Liver (tissue), 9 donors: ENCODE data around the gene ATOH8. TPM values are rescaled to one million over a fixed set of nuclear protein-coding genes. Genes with fewer than 3 reads are reported as not detected.

ENCODE experiments used
- DNase-seq: peaks from one replicate; pipeline ENCODE4 v3.0.0-alpha.2; 2017; ENCODE audit warnings: low spot score
- H3K27ac ChIP-seq, 2 donors: one replicate each; pipeline ENCODE4 v1.7.0; 2013; ENCODE audit warnings: inconsistent platforms in 2 of 2, low read length in 2 of 2, control low read depth in 1 of 2, low read depth in 1 of 2, mild to moderate bottlenecking in 1 of 2
- H3K27me3 ChIP-seq, 4 donors: one replicate each; pipeline versions ENCODE4 v1.6.1 to v1.7.0; 2013; ENCODE audit warnings: low read length in 3 of 4, inconsistent platforms in 1 of 4, mild to moderate bottlenecking in 1 of 4, moderate library complexity in 1 of 4; ENCODE audit not compliant: control insufficient read depth in 4 of 4, insufficient read depth in 4 of 4
- H3K36me3 ChIP-seq, 4 donors: one replicate each; pipeline versions ENCODE4 v1.6.1 to v1.7.0; 2013; ENCODE audit warnings: low read length in 3 of 4, mild to moderate bottlenecking in 3 of 4, low read depth in 1 of 4, moderate library complexity in 1 of 4; ENCODE audit not compliant: control insufficient read depth in 4 of 4, insufficient read depth in 3 of 4
- H3K4me1 ChIP-seq, 4 donors: one replicate each; pipeline versions ENCODE4 v1.6.1 to v1.7.0; 2013; ENCODE audit warnings: low read length in 3 of 4, mild to moderate bottlenecking in 3 of 4, moderate library complexity in 1 of 4; ENCODE audit not compliant: control insufficient read depth in 4 of 4, insufficient read depth in 4 of 4
- H3K4me3 ChIP-seq, 3 donors: one replicate each; pipeline versions ENCODE4 v1.6.1 to v1.7.0; 2013; ENCODE audit warnings: low read length in 3 of 3, control low read depth in 1 of 3, low read depth in 1 of 3, mild to moderate bottlenecking in 1 of 3
- H3K9ac ChIP-seq, 2 donors: one replicate each; pipeline ENCODE4 v1.7.0; 2013; ENCODE audit warnings: low read length in 2 of 2, mild to moderate bottlenecking in 2 of 2, moderate library complexity in 2 of 2, control low read depth in 1 of 2, low read depth in 1 of 2
- H3K9me3 ChIP-seq, 4 donors: one replicate each; pipeline versions ENCODE4 v1.6.1 to v1.7.0; 2013; ENCODE audit warnings: low read length in 3 of 4; ENCODE audit not compliant: control insufficient read depth in 4 of 4
- EGR1 ChIP-seq, 2 donors: IDR thresholded peaks; 2 replicates each; pipeline ENCODE4 v1.6.1; 2016 to 2018; ENCODE audit warnings: antibody characterized with exemption in 2 of 2, low read depth in 2 of 2
- FOXA1 ChIP-seq: IDR thresholded peaks from 2 replicates; pipeline ENCODE4 v1.6.1; 2016; ENCODE audit warnings: antibody characterized with exemption
- FOXA2 ChIP-seq: IDR thresholded peaks from 2 replicates; pipeline ENCODE4 v1.6.1; 2016; ENCODE audit warnings: antibody characterized with exemption
- GABPA ChIP-seq, 2 donors: IDR thresholded peaks in 1 of 2; conservative IDR thresholded peaks in 1 of 2; 2 replicates each; pipeline ENCODE4 v1.6.1; 2016; ENCODE audit warnings: antibody characterized with exemption in 2 of 2, mild to moderate bottlenecking in 1 of 2, moderate library complexity in 1 of 2
- HNF4A ChIP-seq, 2 donors: conservative IDR thresholded peaks; 2 replicates each; pipeline ENCODE4 v1.6.1; 2016; ENCODE audit warnings: antibody characterized with exemption in 2 of 2, mild to moderate bottlenecking in 2 of 2
- HNF4G ChIP-seq: IDR thresholded peaks from 2 replicates; pipeline ENCODE4 v1.6.1; 2016; ENCODE audit warnings: antibody characterized with exemption
- JUND ChIP-seq, 2 donors: IDR thresholded peaks; 2 replicates each; pipeline ENCODE4 v1.6.1; 2016; ENCODE audit warnings: antibody characterized with exemption in 2 of 2
- NR2F2 ChIP-seq: IDR thresholded peaks from 2 replicates; pipeline ENCODE4 v1.6.1; 2016; ENCODE audit warnings: antibody characterized with exemption
- RAD21 ChIP-seq, 2 donors: IDR thresholded peaks; 2 replicates each; pipeline ENCODE4 v1.6.1; 2016; ENCODE audit warnings: antibody characterized with exemption in 2 of 2, mild to moderate bottlenecking in 2 of 2
- RXRA ChIP-seq, 2 donors: IDR thresholded peaks; 2 replicates each; pipeline ENCODE4 v1.6.1; 2017 to 2018; ENCODE audit warnings: antibody characterized with exemption in 2 of 2, mild to moderate bottlenecking in 1 of 2
- SP1 ChIP-seq: IDR thresholded peaks from 2 replicates; pipeline ENCODE4 v1.6.1; 2018; ENCODE audit warnings: antibody characterized with exemption, mild to moderate bottlenecking
- TAF1 ChIP-seq: conservative IDR thresholded peaks from 2 replicates; pipeline ENCODE4 v1.6.1; 2016; ENCODE audit warnings: antibody characterized with exemption, mild to moderate bottlenecking
- YY1 ChIP-seq: IDR thresholded peaks from 2 replicates; pipeline ENCODE4 v1.6.1; 2016; ENCODE audit warnings: antibody characterized with exemption, mild to moderate bottlenecking
- WGBS: extraction: QIAGEN DNeasy Blood & Tissue Kit; methylation state at CpG from one replicate; pipeline ENCODE4 v1.1.7; 2013; 5-methylcytosine and 5-hydroxymethylcytosine counted together
- polyA plus RNA-seq, 2 donors: library from polyadenylated mRNA; stranded (reverse) in 1 of 2; unstranded in 1 of 2; fragments of 200-250 nt in 1 of 2; fragments of >200 nt in 1 of 2; fragmentation: Nextera tagmentation in 1 of 2; extraction: Ambion mirVana in 1 of 2; gene quantifications; one replicate each; pipeline versions ENCODE4 v1.2.1 to v1.2.3, GENCODE V29; 2013 to 2015
- total RNA-seq, 2 donors: library from RNA; depleted of rRNA; stranded (reverse); fragments of >200 nt; gene quantifications; one replicate each; pipeline ENCODE4 v1.2.3, GENCODE V29; 2014
- TF ChIP-seq, protein P1 (sequence below): IDR thresholded peaks from 2 replicates; pipeline ENCODE4 v1.6.1; 2016; ENCODE audit warnings: antibody characterized with exemption
- TF ChIP-seq, protein P2 (sequence below): IDR thresholded peaks from 2 replicates; pipeline ENCODE4 v1.6.1; 2016; ENCODE audit warnings: antibody characterized with exemption
- TF ChIP-seq, protein P3 (sequence below): IDR thresholded peaks from 2 replicates; pipeline ENCODE4 v1.6.1; 2016; ENCODE audit warnings: antibody characterized with exemption
- TF ChIP-seq, protein P4 (sequence below): fragments of 150-350 bp; IDR thresholded peaks from 2 replicates; pipeline ENCODE4 v1.5.1; 2017; ENCODE audit warnings: improper control_type of control experiment, low read depth, low read length; ENCODE audit not compliant: missing input control
- TF ChIP-seq, protein P5 (sequence below): IDR thresholded peaks from 2 replicates; pipeline ENCODE4 v1.6.1; 2016; ENCODE audit warnings: antibody characterized with exemption, mild to moderate bottlenecking
- donor health status: healthy.
- donor health status: healthy.
- donor health status: healthy.
- donor health status: healthy.
- donor health status: healthy.

The ATOH8 gene
- total and polyA plus RNA-seq, 4 donors = 0.33 to 37.7 (median 26.8) TPM

DNA sequence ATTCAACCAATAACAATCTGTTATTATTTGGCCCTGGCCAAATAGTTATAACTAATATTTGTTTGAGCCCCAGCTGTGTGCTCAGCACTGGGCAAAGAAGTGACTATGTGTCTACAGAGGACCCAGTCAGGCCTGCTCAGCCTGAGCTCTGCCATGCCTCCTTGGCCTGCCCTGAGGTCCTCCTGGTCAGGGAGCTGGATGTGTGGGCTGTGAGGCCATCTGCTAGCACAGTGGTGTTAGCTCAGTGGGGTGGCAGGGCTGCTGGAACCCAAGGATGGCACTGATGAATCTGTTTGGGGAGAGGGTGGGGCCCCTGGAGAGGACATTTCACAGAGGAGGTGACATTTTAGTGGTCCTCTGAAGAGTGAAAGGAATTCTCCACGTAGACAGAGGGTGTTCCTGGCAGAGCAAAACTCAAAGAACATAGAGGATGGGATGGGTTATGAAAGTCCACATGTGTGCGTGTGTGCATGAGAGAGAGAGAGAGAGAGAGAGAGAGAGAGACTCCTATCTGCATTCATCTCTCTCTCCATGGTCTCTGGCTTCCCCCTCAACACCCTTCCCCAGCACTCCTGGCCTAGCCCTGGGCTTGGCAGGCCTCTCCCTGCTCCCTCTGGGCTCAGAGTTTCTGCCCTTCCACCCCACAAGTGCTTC is 21.2 kb upstream of the ATOH8 start:
- H3K27ac ChIP-seq = no peak overlapping the region
- DNase-seq = no peak
- H3K27me3 ChIP-seq = no peaks in the 10 kb centered on the region
- peaks cover 0 to 15% (median 6%) of the 10 kb centered on the region in 4 donors for H3K4me1 ChIP-seq
- no peaks in the 10 kb centered on the region for H3K36me3 ChIP-seq
- 87% methylated on average over 2 of the region's 2 CpGs for WGBS
- H3K4me3 ChIP-seq = no peak overlapping the region
- H3K9ac ChIP-seq = no peak overlapping the region
- H3K9me3 ChIP-seq = no peaks in the 10 kb centered on the region
- TF ChIP-seq RAD21 (IDR thresholded peaks at IDR 0.05) = no peak
- TF ChIP-seq HNF4A (conservative IDR thresholded peaks at IDR 0.05) = no peak
- no peak for TF ChIP-seq GABPA (IDR thresholded peaks at IDR 0.05 in 1 of 2, conservative IDR thresholded peaks at IDR 0.05 in 1 of 2)
- no peak for TF ChIP-seq TAF1
- TF ChIP-seq, protein P1, sequence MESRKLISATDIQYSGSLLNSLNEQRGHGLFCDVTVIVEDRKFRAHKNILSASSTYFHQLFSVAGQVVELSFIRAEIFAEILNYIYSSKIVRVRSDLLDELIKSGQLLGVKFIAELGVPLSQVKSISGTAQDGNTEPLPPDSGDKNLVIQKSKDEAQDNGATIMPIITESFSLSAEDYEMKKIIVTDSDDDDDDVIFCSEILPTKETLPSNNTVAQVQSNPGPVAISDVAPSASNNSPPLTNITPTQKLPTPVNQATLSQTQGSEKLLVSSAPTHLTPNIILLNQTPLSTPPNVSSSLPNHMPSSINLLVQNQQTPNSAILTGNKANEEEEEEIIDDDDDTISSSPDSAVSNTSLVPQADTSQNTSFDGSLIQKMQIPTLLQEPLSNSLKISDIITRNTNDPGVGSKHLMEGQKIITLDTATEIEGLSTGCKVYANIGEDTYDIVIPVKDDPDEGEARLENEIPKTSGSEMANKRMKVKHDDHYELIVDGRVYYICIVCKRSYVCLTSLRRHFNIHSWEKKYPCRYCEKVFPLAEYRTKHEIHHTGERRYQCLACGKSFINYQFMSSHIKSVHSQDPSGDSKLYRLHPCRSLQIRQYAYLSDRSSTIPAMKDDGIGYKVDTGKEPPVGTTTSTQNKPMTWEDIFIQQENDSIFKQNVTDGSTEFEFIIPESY = no peak
- no peak for TF ChIP-seq NR2F2
- no peak for TF ChIP-seq SP1
- TF ChIP-seq, protein P2, sequence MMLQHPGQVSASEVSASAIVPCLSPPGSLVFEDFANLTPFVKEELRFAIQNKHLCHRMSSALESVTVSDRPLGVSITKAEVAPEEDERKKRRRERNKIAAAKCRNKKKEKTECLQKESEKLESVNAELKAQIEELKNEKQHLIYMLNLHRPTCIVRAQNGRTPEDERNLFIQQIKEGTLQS = no peak
- TF ChIP-seq, protein P3, sequence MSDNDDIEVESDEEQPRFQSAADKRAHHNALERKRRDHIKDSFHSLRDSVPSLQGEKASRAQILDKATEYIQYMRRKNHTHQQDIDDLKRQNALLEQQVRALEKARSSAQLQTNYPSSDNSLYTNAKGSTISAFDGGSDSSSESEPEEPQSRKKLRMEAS = no peak
- no peak for TF ChIP-seq FOXA2
- TF ChIP-seq FOXA1 = no peak

DNA sequence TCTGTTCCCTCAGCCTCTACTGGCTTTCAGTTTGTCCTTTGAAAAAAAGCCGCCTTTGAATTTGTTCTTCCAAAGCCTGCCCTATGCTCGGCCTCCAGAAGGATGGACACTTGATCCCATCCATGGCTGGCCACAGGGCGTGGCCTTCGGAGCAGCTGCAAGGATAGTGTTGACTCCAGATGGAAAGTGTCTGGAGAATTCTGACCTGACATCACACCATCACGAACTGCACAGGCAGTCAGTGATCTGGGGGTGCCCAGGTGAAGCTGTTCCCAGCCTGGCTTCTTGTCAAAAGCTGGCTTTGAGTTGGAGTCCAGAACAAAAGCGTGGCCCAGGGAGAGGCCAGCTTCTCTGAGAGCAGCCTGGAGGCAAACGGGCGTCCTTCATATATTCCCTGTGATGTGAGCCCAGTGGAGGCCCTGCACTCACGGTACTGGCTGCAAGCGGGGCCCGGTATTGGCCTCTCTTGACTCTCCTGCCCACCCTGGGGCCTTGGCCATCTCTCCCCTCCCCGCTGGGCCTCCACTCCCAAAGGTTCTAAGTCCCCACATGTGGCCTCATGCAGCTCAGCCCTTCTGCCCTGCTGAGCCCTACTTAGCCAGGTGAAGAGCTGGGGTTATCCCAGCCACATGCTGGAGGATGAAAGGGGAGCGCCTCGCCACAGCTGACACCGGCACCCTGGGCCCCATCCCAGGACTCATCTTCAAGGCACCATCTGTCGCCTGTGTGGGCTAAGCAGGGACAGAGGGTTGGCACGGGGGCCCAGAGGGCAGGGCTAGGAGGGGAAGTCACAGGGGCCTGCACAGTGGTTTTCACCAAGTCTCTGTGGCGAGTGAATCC is 20.4 kb upstream of the ATOH8 start:
- 94% methylated on average over 18 of the region's 18 CpGs for WGBS
- TF ChIP-seq, protein P4, sequence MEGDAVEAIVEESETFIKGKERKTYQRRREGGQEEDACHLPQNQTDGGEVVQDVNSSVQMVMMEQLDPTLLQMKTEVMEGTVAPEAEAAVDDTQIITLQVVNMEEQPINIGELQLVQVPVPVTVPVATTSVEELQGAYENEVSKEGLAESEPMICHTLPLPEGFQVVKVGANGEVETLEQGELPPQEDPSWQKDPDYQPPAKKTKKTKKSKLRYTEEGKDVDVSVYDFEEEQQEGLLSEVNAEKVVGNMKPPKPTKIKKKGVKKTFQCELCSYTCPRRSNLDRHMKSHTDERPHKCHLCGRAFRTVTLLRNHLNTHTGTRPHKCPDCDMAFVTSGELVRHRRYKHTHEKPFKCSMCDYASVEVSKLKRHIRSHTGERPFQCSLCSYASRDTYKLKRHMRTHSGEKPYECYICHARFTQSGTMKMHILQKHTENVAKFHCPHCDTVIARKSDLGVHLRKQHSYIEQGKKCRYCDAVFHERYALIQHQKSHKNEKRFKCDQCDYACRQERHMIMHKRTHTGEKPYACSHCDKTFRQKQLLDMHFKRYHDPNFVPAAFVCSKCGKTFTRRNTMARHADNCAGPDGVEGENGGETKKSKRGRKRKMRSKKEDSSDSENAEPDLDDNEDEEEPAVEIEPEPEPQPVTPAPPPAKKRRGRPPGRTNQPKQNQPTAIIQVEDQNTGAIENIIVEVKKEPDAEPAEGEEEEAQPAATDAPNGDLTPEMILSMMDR = no peak
- TF ChIP-seq YY1 (no peak), FOXA2 (no peak), HNF4G (no peak), RAD21 (IDR thresholded peaks at IDR 0.05) (no peak), RXRA (IDR thresholded peaks at IDR 0.05) (no peak), EGR1 (IDR thresholded peaks at IDR 0.05; ENCODE audit: low read depth in 2 of 2) (no peak), GABPA (IDR thresholded peaks at IDR 0.05 in 1 of 2, conservative IDR thresholded peaks at IDR 0.05 in 1 of 2) (no peak), NR2F2 (no peak), JUND (IDR thresholded peaks at IDR 0.05) (no peak), SP1 (no peak), FOXA1 (no peak), HNF4A (conservative IDR thresholded peaks at IDR 0.05) (no peak), TAF1 (no peak)
- TF ChIP-seq, protein P5, sequence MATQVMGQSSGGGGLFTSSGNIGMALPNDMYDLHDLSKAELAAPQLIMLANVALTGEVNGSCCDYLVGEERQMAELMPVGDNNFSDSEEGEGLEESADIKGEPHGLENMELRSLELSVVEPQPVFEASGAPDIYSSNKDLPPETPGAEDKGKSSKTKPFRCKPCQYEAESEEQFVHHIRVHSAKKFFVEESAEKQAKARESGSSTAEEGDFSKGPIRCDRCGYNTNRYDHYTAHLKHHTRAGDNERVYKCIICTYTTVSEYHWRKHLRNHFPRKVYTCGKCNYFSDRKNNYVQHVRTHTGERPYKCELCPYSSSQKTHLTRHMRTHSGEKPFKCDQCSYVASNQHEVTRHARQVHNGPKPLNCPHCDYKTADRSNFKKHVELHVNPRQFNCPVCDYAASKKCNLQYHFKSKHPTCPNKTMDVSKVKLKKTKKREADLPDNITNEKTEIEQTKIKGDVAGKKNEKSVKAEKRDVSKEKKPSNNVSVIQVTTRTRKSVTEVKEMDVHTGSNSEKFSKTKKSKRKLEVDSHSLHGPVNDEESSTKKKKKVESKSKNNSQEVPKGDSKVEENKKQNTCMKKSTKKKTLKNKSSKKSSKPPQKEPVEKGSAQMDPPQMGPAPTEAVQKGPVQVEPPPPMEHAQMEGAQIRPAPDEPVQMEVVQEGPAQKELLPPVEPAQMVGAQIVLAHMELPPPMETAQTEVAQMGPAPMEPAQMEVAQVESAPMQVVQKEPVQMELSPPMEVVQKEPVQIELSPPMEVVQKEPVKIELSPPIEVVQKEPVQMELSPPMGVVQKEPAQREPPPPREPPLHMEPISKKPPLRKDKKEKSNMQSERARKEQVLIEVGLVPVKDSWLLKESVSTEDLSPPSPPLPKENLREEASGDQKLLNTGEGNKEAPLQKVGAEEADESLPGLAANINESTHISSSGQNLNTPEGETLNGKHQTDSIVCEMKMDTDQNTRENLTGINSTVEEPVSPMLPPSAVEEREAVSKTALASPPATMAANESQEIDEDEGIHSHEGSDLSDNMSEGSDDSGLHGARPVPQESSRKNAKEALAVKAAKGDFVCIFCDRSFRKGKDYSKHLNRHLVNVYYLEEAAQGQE = no peak
- TF ChIP-seq, protein P2 = no peak
- TF ChIP-seq, protein P3 = no peak
- TF ChIP-seq, protein P1 = no peak
- H3K9ac ChIP-seq = no peak overlapping the region

More for the DNA sequence above, 20.4 kb upstream of the ATOH8 start:
- no peak overlapping the region for H3K4me3 ChIP-seq
- peaks cover 0 to 15% (median 5%) of the 10 kb centered on the region in 4 donors for H3K4me1 ChIP-seq
- no peaks in the 10 kb centered on the region for H3K9me3 ChIP-seq
- H3K27me3 ChIP-seq = no peaks in the 10 kb centered on the region
- H3K27ac ChIP-seq = no peak overlapping the region
- H3K36me3 ChIP-seq = no peaks in the 10 kb centered on the region
- DNase-seq = no peak
